PC-9 (cell line): ENCODE measurements around the gene AFAP1. TPM values are rescaled to one million over a fixed set of nuclear protein-coding genes. Genes with fewer than 3 reads are reported as not detected.

Experiments used
- BruUV-seq: library from RNA; stranded (reverse); fragments of 400-500 nt; replicated peaks from 2 replicates; lab custom pipeline; 2021; lab: Mats Ljungman, UMichigan
- CTCF ChIA-PET: fragments of 300-600 bp; sonication (Branson Sonifier 250); formaldehyde crosslinking; loops from one replicate; lab custom pipeline; 2022; ENCODE audit warnings: antibody characterized with exemption; lab: Charles Lee
- POLR2A ChIA-PET: fragments of 300-600 bp; sonication (Branson Sonifier 250); formaldehyde crosslinking; loops from one replicate; lab custom pipeline; 2022; ENCODE audit warnings: antibody characterized with exemption; ENCODE audit not compliant: unreplicated experiment; lab: Charles Lee
- DNase-seq, 2 experiments: peaks; one replicate each; pipeline versions ENCODE4 v3.0.0 to v3.0.0-alpha.2; 2015 to 2022; ENCODE audit warnings: mixed read lengths in 1 of 2
- H2AFZ ChIP-seq: fragments of 200-600 bp; sonication (generic); 2 replicates; pipeline ENCODE4 v1.8.1; 2017; ENCODE audit warnings: antibody characterized with exemption
- H3F3A ChIP-seq: fragments of 200-600 bp; sonication (generic); 2 replicates; pipeline ENCODE4 v1.8.1; 2017; ENCODE audit warnings: antibody characterized with exemption, mild to moderate bottlenecking, low read depth; ENCODE audit not compliant: insufficient read depth
- H3K27ac ChIP-seq: fragments of 200-600 bp; sonication (generic); 2 replicates; pipeline ENCODE4 v1.6.1; 2016; ENCODE audit warnings: mixed run types
- H3K27me3 ChIP-seq: fragments of 200-600 bp; sonication (generic); 2 replicates; pipeline ENCODE4 v1.6.1; 2016; ENCODE audit warnings: low read depth, mixed run types; ENCODE audit not compliant: insufficient read depth
- H3K36me3 ChIP-seq: fragments of 200-600 bp; sonication (generic); 2 replicates; pipeline ENCODE4 v1.6.1; 2016; ENCODE audit warnings: low read depth, mixed run types
- H3K4me1 ChIP-seq: fragments of 200-600 bp; sonication (generic); replicated peaks from 2 replicates; pipeline ENCODE4 v1.6.1; 2016; ENCODE audit warnings: mixed run types; ENCODE audit not compliant: insufficient read depth
- H3K4me2 ChIP-seq: fragments of 200-600 bp; sonication (generic); 2 replicates; pipeline ENCODE4 v1.6.1; 2017; ENCODE audit warnings: mixed run types
- H3K4me3 ChIP-seq: fragments of 200-600 bp; sonication (generic); 2 replicates; pipeline ENCODE4 v1.6.1; 2016; ENCODE audit warnings: mixed run types
- H3K79me2 ChIP-seq: fragments of 200-600 bp; sonication (generic); 2 replicates; pipeline ENCODE4 v1.6.1; 2017; ENCODE audit warnings: low read depth, mixed run types
- H3K9me2 ChIP-seq: fragments of 200-600 bp; sonication (generic); 2 replicates; pipeline ENCODE4 v1.8.1; 2017; ENCODE audit warnings: mild to moderate bottlenecking; ENCODE audit not compliant: insufficient read depth
- H3K9me3 ChIP-seq: fragments of 200-600 bp; sonication (generic); 2 replicates; pipeline ENCODE4 v1.8.1; 2016; ENCODE audit warnings: low read depth; ENCODE audit not compliant: insufficient read depth
- H4K20me1 ChIP-seq: fragments of 200-600 bp; sonication (generic); 2 replicates; pipeline ENCODE4 v1.8.1; 2017; ENCODE audit not compliant: insufficient read depth
- EZH2 ChIP-seq: fragments of 200-600 bp; sonication (generic); IDR thresholded peaks from 2 replicates; pipeline ENCODE4 v1.8.0; 2017; ENCODE audit warnings: antibody characterized with exemption, low read depth
- intact Hi-C: fragments of 100-400 bp; cut with micrococcal nuclease; formaldehyde crosslinking; loops from one replicate; pipeline ENCODE4 v1.10.0; 2022; ENCODE audit not compliant: unreplicated experiment
- total RNA-seq: library from RNA; stranded (reverse); gene quantifications from 2 replicates; pipeline ENCODE4 v1.2.3, GENCODE V29; 2021
- TF ChIP-seq, protein P1 (sequence below): fragments of 200-600 bp; sonication (generic); conservative IDR thresholded peaks from 2 replicates; pipeline ENCODE4 v1.6.1; 2017; ENCODE audit warnings: mixed run types, antibody characterized with exemption, mild to moderate bottlenecking, moderate library complexity

AFAP1 gene
- total RNA-seq, 1 experiment from 2014 or later, result 69.6 TPM

DNA sequence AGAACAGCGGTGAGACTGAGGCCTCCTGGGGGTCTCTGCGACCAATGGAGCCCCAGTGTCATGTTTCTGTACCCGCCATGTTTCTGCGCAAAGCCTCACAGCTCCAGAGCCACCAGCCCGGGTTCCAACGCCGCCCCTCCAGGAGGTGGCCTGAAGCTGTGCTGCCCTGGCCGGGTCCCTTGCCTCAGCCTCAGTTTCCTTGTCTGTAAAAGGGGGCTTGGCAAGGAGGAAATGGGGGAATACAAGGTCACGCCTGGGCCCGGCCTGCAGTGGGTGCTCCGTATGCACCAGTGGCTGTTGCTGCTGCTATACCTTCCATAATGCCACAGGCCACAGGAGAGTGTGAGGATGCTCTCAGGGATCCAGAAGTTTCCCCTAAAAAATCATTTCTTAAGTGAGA lies 229.5 kb downstream of the AFAP1 start:
- TF ChIP-seq EZH2, result no peak
- TF ChIP-seq, protein P1, sequence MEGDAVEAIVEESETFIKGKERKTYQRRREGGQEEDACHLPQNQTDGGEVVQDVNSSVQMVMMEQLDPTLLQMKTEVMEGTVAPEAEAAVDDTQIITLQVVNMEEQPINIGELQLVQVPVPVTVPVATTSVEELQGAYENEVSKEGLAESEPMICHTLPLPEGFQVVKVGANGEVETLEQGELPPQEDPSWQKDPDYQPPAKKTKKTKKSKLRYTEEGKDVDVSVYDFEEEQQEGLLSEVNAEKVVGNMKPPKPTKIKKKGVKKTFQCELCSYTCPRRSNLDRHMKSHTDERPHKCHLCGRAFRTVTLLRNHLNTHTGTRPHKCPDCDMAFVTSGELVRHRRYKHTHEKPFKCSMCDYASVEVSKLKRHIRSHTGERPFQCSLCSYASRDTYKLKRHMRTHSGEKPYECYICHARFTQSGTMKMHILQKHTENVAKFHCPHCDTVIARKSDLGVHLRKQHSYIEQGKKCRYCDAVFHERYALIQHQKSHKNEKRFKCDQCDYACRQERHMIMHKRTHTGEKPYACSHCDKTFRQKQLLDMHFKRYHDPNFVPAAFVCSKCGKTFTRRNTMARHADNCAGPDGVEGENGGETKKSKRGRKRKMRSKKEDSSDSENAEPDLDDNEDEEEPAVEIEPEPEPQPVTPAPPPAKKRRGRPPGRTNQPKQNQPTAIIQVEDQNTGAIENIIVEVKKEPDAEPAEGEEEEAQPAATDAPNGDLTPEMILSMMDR, result no peak
- POLR2A ChIA-PET, result no interaction called here
- Histone ChIP-seq H3K27me3 (no peaks in the 10 kb centered on the region), H3F3A (no peaks in the 10 kb centered on the region), H3K4me3 (no peak overlapping the region), H3K9me2 (no peaks in the 10 kb centered on the region), H3K4me1 (no peaks in the 10 kb centered on the region), H3K79me2 (no peaks in the 10 kb centered on the region), H3K36me3 (no peaks in the 10 kb centered on the region), H3K4me2 (no peak overlapping the region), H3K27ac (no peak overlapping the region), H3K9me3 (no peaks in the 10 kb centered on the region), H4K20me1 (no peaks in the 10 kb centered on the region), H2AFZ (no peak overlapping the region)
- BruUV-seq, result no TSS peak
- intact Hi-C loops, result no loop called here
- no peak for DNase-seq
- CTCF ChIA-PET, result no interaction called here

DNA sequence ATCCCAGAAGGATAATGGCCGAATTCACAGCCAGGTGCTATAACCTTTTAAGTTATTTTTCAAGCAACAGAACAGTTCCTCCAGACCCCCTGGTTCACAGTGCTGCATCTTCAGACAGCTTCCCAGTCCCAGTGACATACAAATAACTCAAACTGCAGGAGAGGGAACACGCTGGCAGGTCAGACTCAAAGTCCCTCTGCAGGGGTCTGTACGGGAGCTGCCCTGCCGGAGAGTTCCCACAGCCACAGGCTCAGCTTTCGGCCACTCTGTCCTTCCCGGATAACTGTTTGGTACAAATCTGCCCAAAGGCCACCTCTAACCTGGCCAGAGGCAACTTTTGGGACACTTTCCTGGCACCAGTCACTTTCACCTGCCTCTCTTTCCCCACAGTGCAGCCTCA lies 230.2 kb downstream of the AFAP1 start:
- no peak overlapping the region for H3K4me2 ChIP-seq
- H3F3A ChIP-seq, result no peaks in the 10 kb centered on the region
- POLR2A ChIA-PET, result no interaction called here
- H3K4me1 ChIP-seq, result no peaks in the 10 kb centered on the region
- TF ChIP-seq, protein P1, result no peak
- TF ChIP-seq EZH2, result no peak
- no peaks in the 10 kb centered on the region for H3K36me3 ChIP-seq
- no peaks in the 10 kb centered on the region for H4K20me1 ChIP-seq
- DNase-seq, result no peak
- CTCF ChIA-PET, result no interaction called here
- BruUV-seq, result no TSS peak
- H3K9me3 ChIP-seq, result no peaks in the 10 kb centered on the region
- H3K4me3 ChIP-seq, result no peak overlapping the region
- H3K9me2 ChIP-seq, result no peaks in the 10 kb centered on the region
- no peaks in the 10 kb centered on the region for H3K27me3 ChIP-seq
- H2AFZ ChIP-seq, result no peak overlapping the region
- no peak overlapping the region for H3K27ac ChIP-seq
- intact Hi-C loops, result no loop called here
- H3K79me2 ChIP-seq, result no peaks in the 10 kb centered on the region

DNA sequence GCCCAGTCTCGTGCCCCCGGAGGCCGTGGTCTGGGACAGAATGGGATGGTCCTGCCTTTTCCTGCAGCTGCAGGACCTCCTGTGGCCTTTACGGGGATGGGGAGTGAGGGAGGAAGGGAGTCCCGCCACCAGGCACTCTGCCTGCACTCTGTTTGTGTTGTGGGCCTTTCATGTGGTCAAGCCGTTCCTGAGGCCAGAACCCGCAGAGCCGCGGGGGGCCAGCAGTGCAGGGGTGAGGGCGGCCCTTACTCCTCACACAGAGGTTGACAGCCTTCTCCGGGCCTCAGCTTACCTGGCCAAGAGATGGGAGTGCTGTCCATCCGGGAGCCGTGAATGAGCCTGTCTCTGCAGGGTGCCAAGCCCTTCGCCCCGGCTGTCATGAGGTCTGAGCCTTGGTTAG lies 230.7 kb downstream of the AFAP1 start:
- TF ChIP-seq, protein P1, result no peak
- no peak for TF ChIP-seq EZH2
- CTCF ChIA-PET, result no interaction called here
- no peaks in the 10 kb centered on the region for H3K4me1 ChIP-seq
- H3F3A ChIP-seq, result no peaks in the 10 kb centered on the region
- intact Hi-C loops, result no loop called here
- no peak overlapping the region for H3K4me2 ChIP-seq
- no peaks in the 10 kb centered on the region for H3K9me3 ChIP-seq
- H2AFZ ChIP-seq, result no peak overlapping the region
- H3K36me3 ChIP-seq, result no peaks in the 10 kb centered on the region
- no peaks in the 10 kb centered on the region for H3K9me2 ChIP-seq
- no peaks in the 10 kb centered on the region for H4K20me1 ChIP-seq
- BruUV-seq, result no TSS peak
- POLR2A ChIA-PET, result no interaction called here
- H3K79me2 ChIP-seq, result no peaks in the 10 kb centered on the region
- H3K27me3 ChIP-seq, result no peaks in the 10 kb centered on the region
- H3K4me3 ChIP-seq, result no peak overlapping the region
- H3K27ac ChIP-seq, result no peak overlapping the region
- no peak for DNase-seq

Other genes with a start within 250 kb of the AFAP1 start
- 1.6 and 6.2 TPM in 2 replicates for gene ABLIM2, start 219.0 kb upstream of the AFAP1 start, total RNA-seq